Measurements from ENCODE around the gene ZSCAN5B. TPM values are rescaled to one million over a fixed set of nuclear protein-coding genes. Genes with fewer than 3 reads are reported as not detected.

The ZSCAN5B gene
- polyA plus RNA-seq, 1 of the 3 experiments (the other 2 are of a cell fraction) = not detected

GRCh38 chr19:56144831-56145230 is 52.8 kb downstream of the ZSCAN5B start:
- H3K9me2 ChIP-seq = no peaks in the 10 kb centered on the region
- TF ChIP-seq MAX (IDR thresholded peaks at IDR 0.05; ENCODE audit: low read depth) (no peak), MEF2A (IDR thresholded peaks at IDR 0.05; ENCODE audit: borderline replicate concordance, low read depth) (no peak), TAF1 (IDR thresholded peaks at IDR 0.05; ENCODE audit: borderline replicate concordance, low read depth, low read length) (no peak), YY1 (IDR thresholded peaks at IDR 0.05; ENCODE audit: low read depth) (no peak), EP300 (IDR thresholded peaks at IDR 0.05; ENCODE audit: borderline replicate concordance in 1 of 2, low read depth in 1 of 2, low read length in 1 of 2) (no peak), GABPA (IDR thresholded peaks at IDR 0.05; ENCODE audit: low read depth) (no peak), SMC3 (IDR thresholded peaks at IDR 0.05; ENCODE audit: low read depth, low read length) (no peak), EZH2phosphoT487 (IDR thresholded peaks at IDR 0.05; ENCODE audit: borderline replicate concordance, low read depth) (no peak), NFIC (IDR thresholded peaks at IDR 0.05; ENCODE audit: borderline replicate concordance) (no peak)
- TF ChIP-seq, protein P1, sequence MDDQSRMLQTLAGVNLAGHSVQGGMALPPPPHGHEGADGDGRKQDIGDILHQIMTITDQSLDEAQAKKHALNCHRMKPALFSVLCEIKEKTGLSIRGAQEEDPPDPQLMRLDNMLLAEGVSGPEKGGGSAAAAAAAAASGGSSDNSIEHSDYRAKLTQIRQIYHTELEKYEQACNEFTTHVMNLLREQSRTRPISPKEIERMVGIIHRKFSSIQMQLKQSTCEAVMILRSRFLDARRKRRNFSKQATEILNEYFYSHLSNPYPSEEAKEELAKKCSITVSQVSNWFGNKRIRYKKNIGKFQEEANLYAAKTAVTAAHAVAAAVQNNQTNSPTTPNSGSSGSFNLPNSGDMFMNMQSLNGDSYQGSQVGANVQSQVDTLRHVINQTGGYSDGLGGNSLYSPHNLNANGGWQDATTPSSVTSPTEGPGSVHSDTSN (IDR thresholded peaks at IDR 0.05) = no peak
- TF ChIP-seq, protein P2, sequence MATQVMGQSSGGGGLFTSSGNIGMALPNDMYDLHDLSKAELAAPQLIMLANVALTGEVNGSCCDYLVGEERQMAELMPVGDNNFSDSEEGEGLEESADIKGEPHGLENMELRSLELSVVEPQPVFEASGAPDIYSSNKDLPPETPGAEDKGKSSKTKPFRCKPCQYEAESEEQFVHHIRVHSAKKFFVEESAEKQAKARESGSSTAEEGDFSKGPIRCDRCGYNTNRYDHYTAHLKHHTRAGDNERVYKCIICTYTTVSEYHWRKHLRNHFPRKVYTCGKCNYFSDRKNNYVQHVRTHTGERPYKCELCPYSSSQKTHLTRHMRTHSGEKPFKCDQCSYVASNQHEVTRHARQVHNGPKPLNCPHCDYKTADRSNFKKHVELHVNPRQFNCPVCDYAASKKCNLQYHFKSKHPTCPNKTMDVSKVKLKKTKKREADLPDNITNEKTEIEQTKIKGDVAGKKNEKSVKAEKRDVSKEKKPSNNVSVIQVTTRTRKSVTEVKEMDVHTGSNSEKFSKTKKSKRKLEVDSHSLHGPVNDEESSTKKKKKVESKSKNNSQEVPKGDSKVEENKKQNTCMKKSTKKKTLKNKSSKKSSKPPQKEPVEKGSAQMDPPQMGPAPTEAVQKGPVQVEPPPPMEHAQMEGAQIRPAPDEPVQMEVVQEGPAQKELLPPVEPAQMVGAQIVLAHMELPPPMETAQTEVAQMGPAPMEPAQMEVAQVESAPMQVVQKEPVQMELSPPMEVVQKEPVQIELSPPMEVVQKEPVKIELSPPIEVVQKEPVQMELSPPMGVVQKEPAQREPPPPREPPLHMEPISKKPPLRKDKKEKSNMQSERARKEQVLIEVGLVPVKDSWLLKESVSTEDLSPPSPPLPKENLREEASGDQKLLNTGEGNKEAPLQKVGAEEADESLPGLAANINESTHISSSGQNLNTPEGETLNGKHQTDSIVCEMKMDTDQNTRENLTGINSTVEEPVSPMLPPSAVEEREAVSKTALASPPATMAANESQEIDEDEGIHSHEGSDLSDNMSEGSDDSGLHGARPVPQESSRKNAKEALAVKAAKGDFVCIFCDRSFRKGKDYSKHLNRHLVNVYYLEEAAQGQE (IDR thresholded peaks at IDR 0.05; ENCODE audit: low read depth, low read length) = no peak
- no peak overlapping the region for H2AFZ ChIP-seq (ENCODE audit: low read depth)
- H3K4me1 ChIP-seq (ENCODE audit: control insufficient read depth in 1 of 2, insufficient read depth in 2 of 2, low read depth in 1 of 2, low read length in 1 of 2) = peaks cover 5 to 19% of the 10 kb centered on the region in 2 experiments; a peak in 3 of 4 replicates
- H3K9ac ChIP-seq = no peak overlapping the region
- no peak overlapping the region for H3K27ac ChIP-seq (ENCODE audit: low read depth in 2 of 2, low read length in 1 of 2)
- no peak for DNase-seq
- no peak overlapping the region for H3K4me3 ChIP-seq (ENCODE audit: low read depth in 2 of 2, low read length in 1 of 2)
- peaks cover 40% of the 10 kb centered on the region for H3K79me2 ChIP-seq (ENCODE audit: insufficient read depth)
- no peaks in the 10 kb centered on the region for H3K27me3 ChIP-seq (ENCODE audit: insufficient read depth)
- H3K4me2 ChIP-seq = no peak overlapping the region
- peaks cover 3 to 17% of the 10 kb centered on the region in 2 experiments for H3K36me3 ChIP-seq (replicated peaks in 1 of 2; ENCODE audit: control insufficient read depth in 1 of 2, insufficient read depth in 2 of 2, low read length in 1 of 2)
- H3F3A ChIP-seq (replicated peaks; ENCODE audit: insufficient read depth) = no peaks in the 10 kb centered on the region
- WGBS (ENCODE audit: low lambda C conversion rate) = 88% methylated on average over 10 of the region's 12 CpGs
- ChIA-PET POLR2A (no interaction called here), CTCF (interaction anchor here (1.0 to 1.9 kb wide), 3 partner anchors 9 to 108 kb away, joined by 3 to 8 read pairs (median 5); no protein-coding TSS in a partner anchor)
- 0 out of 2 replicates have a peak, but pooled peaks cover 4% of the 10 kb centered on the region for H4K20me1 ChIP-seq (ENCODE audit: insufficient read depth)
- H3K9me3 ChIP-seq = no peaks in the 10 kb centered on the region

- Histone ChIP-seq H3F3A (replicated peaks; ENCODE audit: insufficient read depth) (no peaks in the 10 kb centered on the region), H3K4me3 (ENCODE audit: low read depth in 2 of 2, low read length in 1 of 2) (no peak overlapping the region), H3K9ac (no peak overlapping the region), H3K27ac (ENCODE audit: low read depth in 2 of 2, low read length in 1 of 2) (no peak overlapping the region), H3K9me2 (no peaks in the 10 kb centered on the region), H4K20me1 (ENCODE audit: insufficient read depth) (no peaks in the 10 kb centered on the region), H3K36me3 (replicated peaks in 1 of 2; ENCODE audit: control insufficient read depth in 1 of 2, insufficient read depth in 2 of 2, low read length in 1 of 2) (peaks cover 3 to 16% of the 10 kb centered on the region in 2 experiments), H3K79me2 (ENCODE audit: insufficient read depth) (peaks cover 36% of the 10 kb centered on the region), H3K27me3 (ENCODE audit: insufficient read depth) (no peaks in the 10 kb centered on the region), H2AFZ (ENCODE audit: low read depth) (no peak overlapping the region), H3K4me2 (no peak overlapping the region), H3K9me3 (no peaks in the 10 kb centered on the region), H3K4me1 (ENCODE audit: control insufficient read depth in 1 of 2, insufficient read depth in 2 of 2, low read depth in 1 of 2, low read length in 1 of 2) (peaks cover 7 to 21% of the 10 kb centered on the region in 2 experiments; a peak in 3 of 4 replicates)
- no peak for TF ChIP-seq EZH2phosphoT487 (IDR thresholded peaks at IDR 0.05; ENCODE audit: borderline replicate concordance, low read depth)
- no peak for TF ChIP-seq ELF1 (IDR thresholded peaks at IDR 0.05)
- no peak for TF ChIP-seq CHD2 (IDR thresholded peaks at IDR 0.05; ENCODE audit: low read length, partially characterized antibody)
- no peak for TF ChIP-seq RAD21 (IDR thresholded peaks at IDR 0.05; ENCODE audit: low read length)
- TF ChIP-seq FOXM1 (IDR thresholded peaks at IDR 0.05; ENCODE audit: low read depth) = no peak
- ChIA-PET POLR2A (no interaction called here), CTCF (interaction anchor here (1.9 kb wide), 1 partner anchor 10 kb away, joined by 8 read pairs; no protein-coding TSS in a partner anchor)
- DNase-seq = no peak
- WGBS (ENCODE audit: low lambda C conversion rate) = 89% methylated on average over 6 of the region's 6 CpGs
Measured at GRCh38 chr19:56144376-56144775, 53.2 kb downstream of the ZSCAN5B start.
